GM19240 (cell line): ENCODE data around the gene CTXN3.
"Not testable (repeated sequence)": the region's sequence is repeated elsewhere in the genome, so short reads cannot be mapped to it uniquely, and the experiment has no call there.

Experiments
- DNase-seq: peaks from one replicate; pipeline ENCODE4 v3.0.0; 2011; ENCODE audit warnings: low spot score; ENCODE audit not compliant: insufficient read length

CTXN3 gene

GRCh38 chr5:127650649-127651048 is 1.8 kb downstream of the CTXN3 start:
- no peak for DNase-seq

GRCh38 chr5:127652952-127653611 is 4.2 kb downstream of the CTXN3 start:
- DNase-seq = no peak

GRCh38 chr5:127656825-127657224 is 7.9 kb downstream of the CTXN3 start:
- DNase-seq = no peak

GRCh38 chr5:127660047-127660733 is 11.3 kb downstream of the CTXN3 start:
- DNase-seq = no peak

GRCh38 chr5:127664093-127664492 is 15.2 kb downstream of the CTXN3 start:
- DNase-seq = no peak

- no peak for DNase-seq
Observed at GRCh38 chr5:127665641-127666040, 16.8 kb downstream of the CTXN3 start.

GRCh38 chr5:127666043-127666716 is 17.3 kb downstream of the CTXN3 start:
- no peak for DNase-seq

GRCh38 chr5:127667926-127668325 is 19.0 kb downstream of the CTXN3 start:
- DNase-seq = no peak

- no peak for DNase-seq
Observed at GRCh38 chr5:127671218-127671617, 22.3 kb downstream of the CTXN3 start.

GRCh38 chr5:127673117-127673800 is 24.4 kb downstream of the CTXN3 start:
- DNase-seq = no peak

- not testable (repeated sequence) for DNase-seq
Observed at GRCh38 chr5:127676951-127677350, 28.1 kb downstream of the CTXN3 start.

- DNase-seq = not testable (repeated sequence)
Observed at GRCh38 chr5:127679691-127680330, 30.9 kb downstream of the CTXN3 start.

GRCh38 chr5:127680595-127680994 is 31.7 kb downstream of the CTXN3 start:
- DNase-seq = no peak

- DNase-seq = no peak
Observed at GRCh38 chr5:127683008-127683407, 34.1 kb downstream of the CTXN3 start.

GRCh38 chr5:127684726-127685467 is 36.0 kb downstream of the CTXN3 start:
- no peak for DNase-seq

GRCh38 chr5:127685662-127686061 is 36.8 kb downstream of the CTXN3 start:
- DNase-seq = no peak

- DNase-seq = no peak
Observed at GRCh38 chr5:127686424-127686823, 37.5 kb downstream of the CTXN3 start.

- DNase-seq = no peak
Observed at GRCh38 chr5:127694518-127695171, 45.8 kb downstream of the CTXN3 start.

GRCh38 chr5:127695346-127695745 is 46.5 kb downstream of the CTXN3 start:
- DNase-seq = no peak

- DNase-seq = no peak
Observed at GRCh38 chr5:127696683-127697082, 47.8 kb downstream of the CTXN3 start.
